Endometrium (tissue), 2 donors: ENCODE data around the gene CKS1B.
A peak's percentile ranks its signal among the peaks of the same experiment; 100 is the strongest.

Source experiments
- FAIRE-seq: peaks from 2 replicates; lab custom pipeline; 2012; peaks lifted over from hg19 to GRCh38; lab: Jason Lieb, UNC
- donor health status: control.
- donor health status: control.

Gene CKS1B

GRCh38 chr1:154974102-154974807 lies at the start of gene CKS1B:
Gene CKS1B (plus strand): TSS chr1:154974681. CDS start chr1:154974746, 65 bp downstream.
- peak; percentile 99 for FAIRE-seq

- no peak for FAIRE-seq
Observed at GRCh38 chr1:154925335-154926170, 48.9 kb upstream of the CKS1B start.

- no peak for FAIRE-seq
Observed at GRCh38 chr1:154926201-154926600, 48.3 kb upstream of the CKS1B start.

- FAIRE-seq: no peak
Observed at GRCh38 chr1:154931940-154932487, 42.5 kb upstream of the CKS1B start.

- no peak for FAIRE-seq
Observed at GRCh38 chr1:154934358-154934948, 40.0 kb upstream of the CKS1B start.

GRCh38 chr1:154935749-154936554 lies 38.5 kb upstream of the CKS1B start:
- no peak for FAIRE-seq

GRCh38 chr1:154936555-154937084 lies 37.9 kb upstream of the CKS1B start, which contains the start of gene PMVK:
Gene PMVK (minus strand): TSS chr1:154936719. CDS start chr1:154936685, 34 bp downstream.
- FAIRE-seq: no peak

- no peak for FAIRE-seq
Observed at GRCh38 chr1:154937085-154937987, 37.1 kb upstream of the CKS1B start.

- FAIRE-seq: no peak
Observed at GRCh38 chr1:154937988-154938386, 36.5 kb upstream of the CKS1B start.

GRCh38 chr1:154938604-154939399 lies 35.7 kb upstream of the CKS1B start:
- FAIRE-seq: no peak

GRCh38 chr1:154940213-154940560 lies 34.3 kb upstream of the CKS1B start:
- no peak for FAIRE-seq

- no peak for FAIRE-seq
Observed at GRCh38 chr1:154940651-154941194, 33.8 kb upstream of the CKS1B start.

GRCh38 chr1:154941333-154942013 lies 33.0 kb upstream of the CKS1B start:
- FAIRE-seq: no peak

- FAIRE-seq: no peak
Observed at GRCh38 chr1:154943649-154944400, 30.7 kb upstream of the CKS1B start.

- FAIRE-seq: no peak
Observed at GRCh38 chr1:154944401-154945159, 29.9 kb upstream of the CKS1B start.

- FAIRE-seq: no peak
Observed at GRCh38 chr1:154945160-154945961, 29.1 kb upstream of the CKS1B start.
